ENCODE data around the gene SH3GL2. TPM values are rescaled to one million over a fixed set of nuclear protein-coding genes. Genes with fewer than 3 reads are reported as not detected.

The SH3GL2 gene
- total RNA-seq, 1 experiment from 2014 or later: 0.02 TPM

DNA sequence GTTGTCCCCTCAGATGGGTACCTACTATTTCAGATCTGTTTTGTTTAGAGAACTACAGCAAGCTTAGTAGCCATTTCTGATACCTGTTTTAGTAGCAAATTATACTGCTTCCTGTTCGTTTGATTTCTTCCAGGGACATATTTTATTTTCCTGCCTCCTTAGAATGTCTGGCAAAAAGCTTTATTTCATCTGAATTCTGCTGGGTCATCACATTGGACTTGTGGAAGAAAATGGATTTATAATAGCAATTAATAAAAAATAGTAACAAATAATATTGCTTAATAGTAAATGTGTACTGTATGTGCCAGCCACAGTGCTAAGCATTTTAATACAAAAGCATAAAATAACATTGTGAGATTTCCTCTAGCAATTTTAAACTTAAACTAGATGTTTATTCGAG lies 79.4 kb downstream of the SH3GL2 start:
- no peak for DNase-seq (ENCODE audit: low spot score)

GRCh38 chr9:17660158-17660557 lies 81.3 kb downstream of the SH3GL2 start:
- DNase-seq (ENCODE audit: low spot score): no peak

GRCh38 chr9:17665450-17665849 lies 86.6 kb downstream of the SH3GL2 start:
- no peak for DNase-seq (ENCODE audit: low spot score)

GRCh38 chr9:17669206-17669605 lies 90.3 kb downstream of the SH3GL2 start:
- no peak for DNase-seq (ENCODE audit: low spot score)

DNA sequence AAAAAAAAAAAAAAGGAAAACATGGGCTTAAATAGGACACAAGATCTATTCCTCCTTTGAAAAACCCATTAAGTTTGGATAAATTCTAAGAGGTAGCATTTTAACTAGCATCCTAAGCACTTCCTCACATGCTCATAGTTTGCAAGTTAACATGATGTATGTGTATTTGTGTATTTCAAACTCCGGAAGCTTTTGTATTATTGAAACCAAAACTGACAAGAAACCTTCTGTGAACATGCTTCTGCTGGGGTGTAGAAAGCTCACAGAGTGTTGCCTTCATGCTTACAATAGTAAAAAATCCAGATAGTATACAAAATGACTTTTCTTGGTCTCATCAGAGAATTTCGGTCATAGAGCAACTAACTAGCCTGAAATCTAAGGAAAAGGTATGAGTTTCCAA lies 103.8 kb downstream of the SH3GL2 start:
- no peak for DNase-seq (ENCODE audit: low spot score)

DNA sequence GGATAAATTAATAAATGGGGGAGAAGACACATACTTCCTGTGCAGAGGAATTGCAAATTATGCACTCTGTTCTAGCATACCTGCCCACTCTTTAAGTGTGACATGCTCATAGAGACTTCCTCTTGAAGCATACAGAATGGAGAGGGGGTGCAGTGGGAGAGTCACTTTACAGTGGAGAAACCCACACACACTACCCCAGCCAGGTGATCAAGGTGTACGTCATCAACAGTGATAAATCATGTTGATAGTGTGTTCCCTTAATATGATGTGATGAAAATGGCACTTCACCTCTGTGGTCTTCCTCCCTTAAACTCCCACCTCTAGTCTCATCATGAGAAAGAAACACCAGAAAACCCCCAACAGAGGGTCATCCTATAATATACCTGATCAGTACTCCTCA lies 110.0 kb downstream of the SH3GL2 start:
- no peak for DNase-seq (ENCODE audit: low spot score)

- DNase-seq (ENCODE audit: low spot score): no peak
Observed at GRCh38 chr9:17694336-17694735, 115.5 kb downstream of the SH3GL2 start.

DNA sequence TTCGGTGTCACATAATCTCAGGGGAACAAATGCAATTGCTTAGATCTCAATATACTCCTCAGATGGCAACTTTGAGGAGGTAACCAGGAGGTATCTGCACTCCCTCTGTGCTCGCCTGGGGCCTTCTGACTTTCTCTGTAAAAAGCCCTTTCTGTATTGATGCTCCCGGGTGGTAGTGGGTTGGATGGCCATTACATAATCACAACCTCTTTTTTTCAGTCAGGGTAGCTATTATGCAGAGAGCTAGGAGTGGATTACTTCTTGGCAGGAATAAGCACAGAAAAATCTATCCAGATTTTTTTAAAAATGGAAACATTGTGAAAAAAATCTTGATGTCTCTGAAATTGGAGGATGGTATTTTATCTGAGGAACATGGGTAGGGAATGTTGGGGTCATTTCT lies 116.6 kb downstream of the SH3GL2 start:
- no peak for DNase-seq (ENCODE audit: low spot score)

DNA sequence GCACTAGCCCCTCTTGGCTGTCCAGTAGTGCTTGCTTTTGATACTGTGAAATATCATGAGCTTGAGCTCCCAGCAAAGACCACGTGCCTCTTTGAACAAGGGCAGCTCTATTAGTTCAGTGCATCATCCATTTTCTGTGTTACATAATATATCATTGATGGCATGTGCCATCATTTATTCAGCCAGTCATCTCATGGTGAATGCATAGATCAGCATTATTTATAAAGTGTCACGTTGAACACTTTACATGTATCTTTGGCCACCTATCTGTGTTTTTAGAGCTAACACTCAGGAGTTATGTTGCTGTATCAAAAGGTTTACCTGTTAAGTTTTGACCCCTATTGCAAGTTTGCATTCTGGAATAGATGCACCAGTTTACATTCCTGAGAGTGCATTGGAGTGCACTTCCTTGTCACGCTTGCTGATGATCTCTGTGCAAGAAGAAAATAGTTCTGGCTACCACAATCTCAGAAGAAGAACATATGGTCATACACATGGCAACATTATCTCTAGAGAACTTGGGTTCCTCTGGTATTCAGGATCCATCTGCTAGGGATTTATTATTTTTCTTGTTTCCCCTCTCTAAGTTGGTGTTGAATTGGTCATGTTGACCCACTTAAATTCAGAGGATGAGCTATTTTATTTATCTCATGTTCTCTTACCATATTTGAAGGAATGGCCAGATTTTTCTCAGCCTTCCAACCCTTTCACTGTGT lies 120.9 kb downstream of the SH3GL2 start:
- DNase-seq (ENCODE audit: low spot score): no peak

DNA sequence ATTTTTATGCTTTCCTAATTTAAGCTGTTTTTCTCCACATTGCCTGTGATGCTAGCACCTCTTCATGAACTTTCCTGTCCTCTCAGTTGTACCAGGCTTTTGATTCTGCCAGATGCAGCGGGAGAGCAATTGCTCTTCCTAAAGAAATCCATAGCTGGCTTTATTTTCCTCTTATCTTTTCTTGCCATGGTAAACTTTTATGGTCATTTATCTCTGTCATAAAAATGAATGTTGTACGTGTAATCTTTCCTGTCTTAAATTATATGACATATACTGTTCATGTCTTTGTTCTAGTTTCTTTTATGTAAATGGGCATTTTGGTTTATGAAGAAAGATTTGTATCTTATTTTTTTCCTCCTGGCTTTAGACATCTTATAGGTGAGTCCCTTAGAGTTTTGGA lies 127.5 kb downstream of the SH3GL2 start:
- no peak for DNase-seq (ENCODE audit: low spot score)

DNA sequence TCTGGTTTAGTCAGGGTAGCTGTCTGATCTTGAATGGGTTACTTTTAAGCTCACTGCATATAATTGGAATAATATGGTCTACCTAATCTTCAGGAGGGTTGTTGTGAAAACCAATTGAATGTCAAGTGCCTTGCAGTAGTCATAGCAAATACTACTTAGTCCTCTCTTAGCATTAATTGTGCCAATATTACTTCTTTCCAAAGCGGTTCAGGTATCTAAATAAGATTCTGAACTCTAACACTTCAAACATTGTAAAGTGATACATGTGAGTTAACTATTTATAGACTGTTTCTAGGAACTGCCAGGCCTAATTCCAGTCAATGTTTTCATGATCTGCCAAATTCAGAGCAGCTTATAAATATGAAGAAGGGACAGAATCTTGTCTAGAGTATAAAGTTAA lies 140.2 kb downstream of the SH3GL2 start:
- no peak for DNase-seq (ENCODE audit: low spot score)

GRCh38 chr9:17721954-17722353 lies 143.1 kb downstream of the SH3GL2 start:
- DNase-seq (ENCODE audit: low spot score): no peak

GRCh38 chr9:17723656-17724055 lies 144.8 kb downstream of the SH3GL2 start:
- no peak for DNase-seq (ENCODE audit: low spot score)

GRCh38 chr9:17725399-17726010 lies 146.6 kb downstream of the SH3GL2 start:
- DNase-seq (ENCODE audit: low spot score): no peak

- DNase-seq (ENCODE audit: low spot score): no peak
Observed at GRCh38 chr9:17726298-17726697, 147.4 kb downstream of the SH3GL2 start.

DNA sequence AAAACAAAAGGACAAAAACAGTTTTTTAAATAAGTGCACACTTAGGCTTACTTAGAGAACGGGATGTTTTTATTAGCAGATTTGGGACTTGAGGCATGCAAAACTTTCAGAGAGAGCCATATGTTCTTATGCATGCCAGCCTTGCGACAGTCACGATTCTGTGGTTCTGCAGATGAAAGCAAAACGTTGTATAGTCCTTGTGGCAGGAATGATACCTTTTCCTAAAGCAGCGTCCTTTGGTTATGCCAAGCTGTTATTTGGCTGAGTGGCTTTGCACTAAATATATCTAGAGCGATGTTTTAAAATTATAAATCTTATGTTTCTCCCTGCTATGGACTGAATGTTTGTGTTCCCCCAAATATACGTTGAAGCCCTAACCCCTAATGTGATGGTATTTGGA lies 152.0 kb downstream of the SH3GL2 start:
- no peak for DNase-seq (ENCODE audit: low spot score)

- no peak for DNase-seq (ENCODE audit: low spot score)
Observed at GRCh38 chr9:17731308-17731707, 152.4 kb downstream of the SH3GL2 start.

DNA sequence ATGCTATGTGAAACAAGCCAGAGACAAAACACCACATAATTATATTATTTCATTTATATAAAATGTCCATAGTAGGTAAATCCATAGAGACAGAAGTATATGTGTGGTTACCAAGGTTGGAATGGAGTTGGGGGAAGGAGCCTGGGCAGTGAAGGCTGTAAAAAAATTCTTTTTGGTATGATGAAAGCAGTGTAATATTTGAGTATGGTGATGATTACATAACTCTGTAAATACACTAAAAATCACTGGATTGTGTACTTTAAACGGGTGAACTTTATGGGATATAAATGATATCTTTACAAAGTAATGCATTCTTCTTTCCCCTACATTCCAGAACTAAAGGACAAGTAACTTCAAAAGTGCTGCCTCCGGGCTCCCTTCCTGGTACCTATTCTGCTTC lies 155.8 kb downstream of the SH3GL2 start:
- DNase-seq (ENCODE audit: low spot score): no peak

DNA sequence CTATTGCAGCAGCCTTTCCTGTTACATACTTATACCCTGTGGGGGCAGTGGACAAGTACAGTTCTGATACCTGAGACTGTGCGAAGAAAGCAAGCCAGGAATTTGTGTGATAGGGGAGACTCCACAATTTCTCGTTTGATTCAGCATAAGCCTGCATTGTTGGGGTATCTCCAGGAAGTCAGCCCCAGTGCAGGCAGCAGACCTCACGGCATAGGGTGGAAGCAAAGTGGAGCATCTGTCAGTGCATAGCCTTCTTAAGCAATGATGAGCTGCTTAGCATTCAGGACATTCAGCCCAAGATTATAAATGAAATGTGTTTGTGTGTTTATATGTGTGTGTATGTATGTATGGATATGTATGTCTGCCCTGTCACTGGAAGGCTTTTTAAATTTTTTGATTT lies 157.0 kb downstream of the SH3GL2 start:
- no peak for DNase-seq (ENCODE audit: low spot score)

DNA sequence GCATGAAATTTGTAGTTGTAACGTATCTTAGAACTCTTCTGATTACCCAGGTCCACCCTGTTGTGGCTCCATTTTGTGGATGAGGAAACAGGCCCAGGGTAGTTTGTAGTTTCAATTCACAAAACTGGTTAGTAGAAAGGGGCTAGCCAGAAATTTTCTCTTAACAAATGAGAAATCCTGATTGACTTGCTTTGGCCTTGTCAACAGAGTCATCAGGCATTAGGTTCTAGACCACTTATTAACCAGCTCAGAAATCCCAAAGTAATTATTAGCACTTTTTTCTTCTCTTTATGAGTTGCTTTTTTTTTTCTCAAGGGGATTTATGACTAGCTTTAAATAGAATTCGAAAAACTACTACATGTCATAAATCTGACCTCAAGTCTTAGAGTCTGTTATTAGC lies 160.2 kb downstream of the SH3GL2 start:
- DNase-seq (ENCODE audit: low spot score): no peak

GRCh38 chr9:17739736-17740135 lies 160.9 kb downstream of the SH3GL2 start:
- DNase-seq (ENCODE audit: low spot score): no peak

- DNase-seq (ENCODE audit: low spot score): no peak
Observed at GRCh38 chr9:17742067-17742466, 163.2 kb downstream of the SH3GL2 start.

- DNase-seq (ENCODE audit: low spot score): no peak
Observed at GRCh38 chr9:17744786-17745185, 165.9 kb downstream of the SH3GL2 start.

- no peak for DNase-seq (ENCODE audit: low spot score)
Observed at GRCh38 chr9:17750269-17750668, 171.4 kb downstream of the SH3GL2 start.

Measured in H4 (cell line).